HS-5 (cell line): ENCODE data around the gene MTX2.

Experiments used
- DNase-seq: peaks from one replicate; pipeline ENCODE4 v3.0.0-alpha.2; 2012; ENCODE audit warnings: low read depth

MTX2 gene

GRCh38 chr2:176269319-176270099 is at the start of gene MTX2:
TSS of gene MTX2 (plus strand) at chr2:176269442. CDS start at chr2:176269630, 188 bp downstream.
- no peak for DNase-seq

GRCh38 chr2:176227874-176228273 is 41.4 kb upstream of the MTX2 start:
- DNase-seq = no peak

GRCh38 chr2:176234156-176234555 is 35.1 kb upstream of the MTX2 start:
- no peak for DNase-seq

- DNase-seq = no peak
These were observed 34.3 kb upstream of the MTX2 start for GRCh38 chr2:176234940-176235339.

GRCh38 chr2:176237456-176237855 is 31.8 kb upstream of the MTX2 start:
- DNase-seq = no peak

- DNase-seq = no peak
These were observed 30.2 kb upstream of the MTX2 start for GRCh38 chr2:176239031-176239430.

- no peak for DNase-seq
These were observed 28.9 kb upstream of the MTX2 start for GRCh38 chr2:176240301-176240700.

GRCh38 chr2:176242276-176242675 is 27.0 kb upstream of the MTX2 start:
- no peak for DNase-seq

- DNase-seq = no peak
These were observed 22.9 kb upstream of the MTX2 start for GRCh38 chr2:176246331-176246730.

- DNase-seq = no peak
These were observed 21.4 kb upstream of the MTX2 start for GRCh38 chr2:176247859-176248258.

- DNase-seq = no peak
These were observed 17.3 kb upstream of the MTX2 start for GRCh38 chr2:176251928-176252327.

GRCh38 chr2:176260689-176261088 is 8.6 kb upstream of the MTX2 start:
- DNase-seq = no peak

GRCh38 chr2:176261136-176261535 is 8.1 kb upstream of the MTX2 start:
- DNase-seq = no peak

GRCh38 chr2:176268976-176269318 is 295 bp upstream of the MTX2 start:
- no peak for DNase-seq

- DNase-seq = no peak
These were observed 983 bp downstream of the MTX2 start for GRCh38 chr2:176270100-176270750.

GRCh38 chr2:176272870-176273459 is 3.7 kb downstream of the MTX2 start:
- DNase-seq = no peak

GRCh38 chr2:176278927-176279326 is 9.7 kb downstream of the MTX2 start:
- DNase-seq = no peak

- no peak for DNase-seq
These were observed 10.9 kb downstream of the MTX2 start for GRCh38 chr2:176280156-176280555.

GRCh38 chr2:176280867-176281658 is 11.8 kb downstream of the MTX2 start:
- no peak for DNase-seq

GRCh38 chr2:176283291-176284068 is 14.2 kb downstream of the MTX2 start:
- DNase-seq = no peak

GRCh38 chr2:176284461-176285049 is 15.3 kb downstream of the MTX2 start:
- DNase-seq = no peak
